Suprapubic skin (tissue), 4 donors: Measurements from ENCODE around the gene MCOLN2. TPM values are rescaled to one million over a fixed set of nuclear protein-coding genes. Genes with fewer than 3 reads are reported as not detected.
"Not testable (repeated sequence)": the region's sequence is repeated elsewhere in the genome, so short reads cannot be mapped to it uniquely, and the experiment has no call there.

Source experiments
- DNase-seq, 2 donors: peaks; one replicate each; pipeline ENCODE4 v3.0.0-alpha.2; 2019; ENCODE audit warnings: low spot score in 2 of 2
- H3K27ac ChIP-seq: fragments of 200-600 bp; sonication (generic); one replicate; pipeline ENCODE4 v1.5.1; 2019
- H3K27me3 ChIP-seq: fragments of 200-600 bp; sonication (generic); one replicate; pipeline ENCODE4 v1.5.1; 2019
- H3K36me3 ChIP-seq: fragments of 200-600 bp; sonication (generic); one replicate; pipeline ENCODE4 v1.5.1; 2019
- H3K4me1 ChIP-seq: fragments of 200-600 bp; sonication (generic); one replicate; pipeline ENCODE4 v1.5.1; 2019
- H3K4me3 ChIP-seq: fragments of 200-600 bp; sonication (generic); one replicate; pipeline ENCODE4 v1.5.1; 2019; ENCODE audit warnings: mild to moderate bottlenecking
- H3K9me3 ChIP-seq: fragments of 200-600 bp; sonication (generic); one replicate; pipeline ENCODE4 v1.5.1; 2019
- EP300 ChIP-seq: sonication (generic); formaldehyde crosslinking; IDR thresholded peaks from one replicate; pipeline ENCODE4 v1.6.1; 2017; ENCODE audit warnings: antibody characterized with exemption
- POLR2A ChIP-seq, 2 donors: fragments of 450-650 bp; IDR thresholded peaks; one replicate each; pipeline ENCODE4 v1.6.1; 2017; ENCODE audit warnings: antibody characterized with exemption in 2 of 2, mild to moderate bottlenecking in 2 of 2, moderate library complexity in 2 of 2
- POLR2AphosphoS5 ChIP-seq, 3 donors: sonication (generic); formaldehyde crosslinking; IDR thresholded peaks; one replicate each; pipeline ENCODE4 v1.6.1; 2017; ENCODE audit warnings: antibody characterized with exemption in 3 of 3
- WGBS: methylation state at CpG from one replicate; pipeline ENCODE4 v1.1.5; 2018; 5-methylcytosine and 5-hydroxymethylcytosine counted together
- total RNA-seq, 4 donors: library from RNA; depleted of rRNA; stranded (reverse); fragments of >200 nt; gene quantifications; one replicate each; pipeline ENCODE4 v1.1.0, GENCODE V29; 2016
- TF ChIP-seq, protein P1 (sequence below), 2 donors: fragments of 200-600 bp in 1 of 2; fragments of 450-650 bp in 1 of 2; sonication (generic) in 1 of 2; IDR thresholded peaks; one replicate each; pipeline ENCODE4 v1.5.1; 2016 to 2019; ENCODE audit warnings: antibody characterized with exemption in 2 of 2, mild to moderate bottlenecking in 1 of 2, moderate library complexity in 1 of 2

The MCOLN2 gene
- total RNA-seq, 4 donors from 2014 or later = 0.72 to 9.8 (median 2.7) TPM

DNA sequence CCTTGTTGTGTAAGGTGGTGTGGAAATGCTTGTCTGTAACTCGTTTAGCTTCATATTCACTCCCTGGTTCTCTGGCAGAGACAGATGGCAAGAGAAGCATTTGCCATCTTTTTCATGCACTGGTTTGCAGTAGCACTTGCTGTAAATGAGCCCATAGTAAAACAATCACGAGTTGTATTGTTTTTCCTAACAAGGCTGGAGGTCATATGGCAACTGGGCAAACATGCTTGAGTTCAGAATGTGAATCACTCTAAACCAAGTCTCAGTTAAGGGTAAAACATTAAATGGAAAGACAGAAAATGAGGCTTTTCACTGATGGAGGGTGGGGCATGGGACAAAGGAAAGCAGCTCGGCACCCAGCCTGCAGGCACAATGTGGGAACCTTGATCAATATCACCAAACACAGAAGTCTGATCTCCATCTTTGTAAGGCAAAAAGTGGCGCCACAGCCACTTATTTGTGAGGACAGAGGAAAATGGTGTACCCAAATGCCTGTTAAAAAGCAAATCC, 77.4 kb downstream of the MCOLN2 start:
- Histone ChIP-seq H3K4me3 (no peak overlapping the region), H3K9me3 (no peaks in the 10 kb centered on the region), H3K27me3 (no peaks in the 10 kb centered on the region), H3K36me3 (no peaks in the 10 kb centered on the region), H3K4me1 (no peaks in the 10 kb centered on the region), H3K27ac (no peak overlapping the region)
- WGBS = 60% methylated on average over 4 of the region's 4 CpGs
- no peak for TF ChIP-seq POLR2A (IDR thresholded peaks at IDR 0.05)
- TF ChIP-seq, protein P1, sequence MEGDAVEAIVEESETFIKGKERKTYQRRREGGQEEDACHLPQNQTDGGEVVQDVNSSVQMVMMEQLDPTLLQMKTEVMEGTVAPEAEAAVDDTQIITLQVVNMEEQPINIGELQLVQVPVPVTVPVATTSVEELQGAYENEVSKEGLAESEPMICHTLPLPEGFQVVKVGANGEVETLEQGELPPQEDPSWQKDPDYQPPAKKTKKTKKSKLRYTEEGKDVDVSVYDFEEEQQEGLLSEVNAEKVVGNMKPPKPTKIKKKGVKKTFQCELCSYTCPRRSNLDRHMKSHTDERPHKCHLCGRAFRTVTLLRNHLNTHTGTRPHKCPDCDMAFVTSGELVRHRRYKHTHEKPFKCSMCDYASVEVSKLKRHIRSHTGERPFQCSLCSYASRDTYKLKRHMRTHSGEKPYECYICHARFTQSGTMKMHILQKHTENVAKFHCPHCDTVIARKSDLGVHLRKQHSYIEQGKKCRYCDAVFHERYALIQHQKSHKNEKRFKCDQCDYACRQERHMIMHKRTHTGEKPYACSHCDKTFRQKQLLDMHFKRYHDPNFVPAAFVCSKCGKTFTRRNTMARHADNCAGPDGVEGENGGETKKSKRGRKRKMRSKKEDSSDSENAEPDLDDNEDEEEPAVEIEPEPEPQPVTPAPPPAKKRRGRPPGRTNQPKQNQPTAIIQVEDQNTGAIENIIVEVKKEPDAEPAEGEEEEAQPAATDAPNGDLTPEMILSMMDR (IDR thresholded peaks at IDR 0.05) = no peak
- no peak for TF ChIP-seq POLR2AphosphoS5 (IDR thresholded peaks at IDR 0.05)
- no peak for TF ChIP-seq EP300
- no peak for DNase-seq

DNA sequence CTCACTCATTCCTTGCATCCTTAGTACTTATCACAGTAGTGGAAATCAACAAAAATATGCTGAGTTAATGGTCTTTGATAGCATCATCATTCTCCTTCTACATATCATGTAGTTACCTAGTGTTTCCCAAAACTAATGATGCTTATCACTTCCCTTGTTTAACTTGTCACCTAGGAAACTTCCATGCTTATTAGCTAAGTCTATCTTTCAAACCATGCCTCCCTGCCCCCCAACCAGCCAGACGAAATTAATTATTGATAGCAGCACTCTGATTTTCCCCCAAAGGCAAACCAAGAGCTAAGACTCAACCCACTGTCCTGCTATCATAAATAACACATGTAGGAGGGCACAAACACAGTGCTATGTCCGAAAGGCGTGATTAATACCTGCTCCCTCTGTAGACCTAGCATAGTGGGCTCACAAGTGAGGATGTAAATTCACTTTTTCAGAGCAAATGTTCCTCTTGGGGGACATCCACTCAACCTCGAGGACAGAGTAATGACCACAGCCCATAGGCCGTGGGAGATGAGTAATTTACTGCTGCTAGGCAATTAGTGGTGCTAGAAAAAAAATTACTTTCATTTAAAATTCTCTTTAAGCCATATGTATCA, 78.1 kb downstream of the MCOLN2 start:
- WGBS = 72% methylated on average over 5 of the region's 5 CpGs
- H3K36me3 ChIP-seq = no peaks in the 10 kb centered on the region
- no peak overlapping the region for H3K4me3 ChIP-seq
- H3K4me1 ChIP-seq = no peaks in the 10 kb centered on the region
- DNase-seq = no peak
- no peak overlapping the region for H3K27ac ChIP-seq
- H3K9me3 ChIP-seq = no peaks in the 10 kb centered on the region
- TF ChIP-seq POLR2AphosphoS5 (IDR thresholded peaks at IDR 0.05) (no peak), EP300 (no peak), POLR2A (IDR thresholded peaks at IDR 0.05) (no peak)
- TF ChIP-seq, protein P1 (IDR thresholded peaks at IDR 0.05) = no peak
- H3K27me3 ChIP-seq = no peaks in the 10 kb centered on the region

DNA sequence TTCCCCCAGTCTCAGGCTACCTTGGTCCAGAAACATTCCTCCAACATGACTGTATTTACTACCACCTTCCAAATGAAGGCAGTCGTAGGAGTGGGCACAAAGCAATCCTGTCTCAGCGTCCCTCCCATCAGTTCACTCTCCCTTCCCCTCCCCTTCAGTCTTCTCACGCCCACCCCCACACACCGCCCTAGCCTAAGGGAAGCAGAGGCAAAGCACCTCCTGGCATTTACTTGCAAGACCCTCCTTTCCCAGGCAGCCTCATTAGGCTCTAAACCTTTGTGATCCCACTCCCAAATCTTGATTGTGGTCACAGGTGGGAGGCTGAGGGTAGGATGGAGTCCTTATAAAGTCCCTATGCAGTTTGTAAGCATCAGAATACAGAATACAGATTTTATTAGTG, 80.0 kb downstream of the MCOLN2 start:
- Histone ChIP-seq H3K27ac (no peak overlapping the region), H3K4me3 (no peak overlapping the region), H3K9me3 (no peaks in the 10 kb centered on the region), H3K27me3 (no peaks in the 10 kb centered on the region), H3K36me3 (no peaks in the 10 kb centered on the region), H3K4me1 (peaks cover 11% of the 10 kb centered on the region)
- 70% methylated on average over 4 of the region's 4 CpGs for WGBS
- TF ChIP-seq EP300 (no peak), POLR2A (IDR thresholded peaks at IDR 0.05) (no peak)
- TF ChIP-seq, protein P1 (IDR thresholded peaks at IDR 0.05) = no peak
- DNase-seq = no peak

DNA sequence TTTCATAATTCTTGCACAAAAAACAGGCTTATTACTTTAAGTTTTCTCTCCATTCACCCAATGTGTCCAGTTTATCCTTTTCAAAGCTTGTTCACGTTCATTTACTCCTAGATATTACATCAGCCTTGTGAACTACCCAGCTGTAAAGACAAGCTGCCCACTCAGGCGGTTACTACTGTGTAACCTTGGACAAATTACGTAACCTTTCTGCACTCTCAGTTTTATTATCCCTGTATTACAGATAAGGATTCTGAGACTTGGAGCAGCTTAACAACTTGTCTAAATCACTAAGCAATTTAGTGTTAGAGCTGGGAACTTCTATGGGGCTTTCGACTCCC, 83.4 kb downstream of the MCOLN2 start:
- Histone ChIP-seq H3K4me3 (no peak overlapping the region), H3K27ac (no peak overlapping the region), H3K27me3 (no peaks in the 10 kb centered on the region), H3K36me3 (no peaks in the 10 kb centered on the region), H3K9me3 (no peaks in the 10 kb centered on the region), H3K4me1 (peaks cover 11% of the 10 kb centered on the region)
- TF ChIP-seq EP300 (no peak), POLR2A (IDR thresholded peaks at IDR 0.05) (no peak), POLR2AphosphoS5 (IDR thresholded peaks at IDR 0.05) (no peak)
- TF ChIP-seq, protein P1 (IDR thresholded peaks at IDR 0.05) = no peak
- WGBS = 36% methylated on average over 4 of the region's 4 CpGs
- no peak for DNase-seq

DNA sequence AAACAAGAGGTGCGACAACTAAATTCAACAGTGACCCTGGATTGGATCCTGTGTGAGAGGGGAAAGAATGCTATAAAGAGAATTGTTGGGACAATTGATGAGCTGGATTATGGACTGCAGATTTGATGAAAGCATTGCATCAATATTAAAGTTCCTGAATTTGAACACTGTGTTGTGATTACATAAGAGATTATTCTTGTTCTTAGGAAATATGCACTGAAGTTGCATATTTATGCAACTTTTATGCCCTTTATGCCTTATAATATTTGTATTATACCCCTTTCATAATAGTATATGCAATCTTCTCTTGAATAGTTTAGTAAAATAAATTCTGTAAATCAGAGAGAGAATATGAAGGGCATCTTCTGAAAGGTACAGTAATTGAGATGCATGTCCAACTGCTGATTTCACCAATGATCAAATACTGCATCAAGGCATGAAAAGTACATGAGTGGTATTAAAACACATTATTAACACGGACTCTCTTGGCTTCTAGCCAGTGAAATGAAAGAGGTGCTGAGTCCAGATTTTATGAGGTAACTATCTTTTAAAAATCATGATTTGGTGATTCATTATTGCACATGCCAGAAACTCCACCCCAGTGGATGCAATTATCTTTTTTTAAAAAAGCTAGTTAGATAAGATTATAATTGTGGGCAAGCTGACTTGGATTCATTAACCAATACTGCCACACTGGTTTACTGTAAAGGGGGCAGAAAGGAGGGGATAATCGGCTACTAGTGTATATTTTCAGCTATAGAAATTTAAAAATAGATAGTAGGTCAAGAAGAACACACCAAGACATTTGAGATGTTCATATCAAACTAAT, 84.0 kb downstream of the MCOLN2 start:
- Histone ChIP-seq H3K27me3 (no peaks in the 10 kb centered on the region), H3K4me1 (peaks cover 11% of the 10 kb centered on the region), H3K9me3 (no peaks in the 10 kb centered on the region), H3K27ac (no peak overlapping the region), H3K36me3 (no peaks in the 10 kb centered on the region), H3K4me3 (no peak overlapping the region)
- 55% methylated on average over 3 of the region's 3 CpGs for WGBS
- TF ChIP-seq EP300 (no peak), POLR2A (IDR thresholded peaks at IDR 0.05) (no peak), POLR2AphosphoS5 (IDR thresholded peaks at IDR 0.05) (no peak)
- TF ChIP-seq, protein P1 (IDR thresholded peaks at IDR 0.05) = no peak
- DNase-seq = no peak

DNA sequence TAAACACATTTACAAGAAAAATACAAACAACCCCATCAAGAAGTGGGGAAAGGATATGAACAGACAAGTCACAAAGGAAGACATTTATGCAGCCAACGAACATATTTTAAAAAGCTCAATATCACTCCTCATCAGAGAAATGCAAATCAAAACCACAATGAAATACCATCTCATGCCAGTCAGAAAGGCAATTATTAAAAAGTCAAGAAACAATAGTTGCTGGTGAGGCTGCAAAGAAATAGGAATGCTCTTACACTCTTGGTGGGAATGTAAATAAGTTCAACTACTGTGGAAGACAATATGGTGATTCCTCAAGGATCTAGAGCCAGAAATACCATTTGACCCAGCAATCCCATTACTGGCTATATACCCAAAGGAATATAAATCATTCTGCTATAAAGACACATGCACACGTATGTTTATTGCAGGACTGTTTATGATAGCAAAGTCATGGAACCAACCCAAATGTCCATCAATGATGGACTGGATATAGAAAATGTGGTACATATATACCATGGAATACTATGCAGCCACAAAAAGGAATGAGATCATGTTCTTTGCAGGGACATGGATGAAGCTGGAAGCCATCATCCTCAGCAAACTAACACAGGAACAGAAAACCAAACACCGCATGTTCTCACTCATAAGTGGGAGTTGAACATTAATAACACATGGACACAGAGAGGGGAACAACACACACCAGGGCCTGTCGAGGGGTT, 88.0 kb downstream of the MCOLN2 start:
- peaks cover 11% of the 10 kb centered on the region for H3K4me1 ChIP-seq
- not testable (repeated sequence) for H3K27me3 ChIP-seq, H3K4me3 ChIP-seq, H3K36me3 ChIP-seq, H3K27ac ChIP-seq, DNase-seq, H3K9me3 ChIP-seq
- 68% methylated on average over 4 of the region's 4 CpGs for WGBS
